Measurements from ENCODE around the gene AP2B1. TPM values are rescaled to one million over a fixed set of nuclear protein-coding genes. Genes with fewer than 3 reads are reported as not detected.

The AP2B1 gene
- total RNA-seq, 4 donors from 2014 or later: 62.6 to 94.3 (median 79.4) TPM

DNA sequence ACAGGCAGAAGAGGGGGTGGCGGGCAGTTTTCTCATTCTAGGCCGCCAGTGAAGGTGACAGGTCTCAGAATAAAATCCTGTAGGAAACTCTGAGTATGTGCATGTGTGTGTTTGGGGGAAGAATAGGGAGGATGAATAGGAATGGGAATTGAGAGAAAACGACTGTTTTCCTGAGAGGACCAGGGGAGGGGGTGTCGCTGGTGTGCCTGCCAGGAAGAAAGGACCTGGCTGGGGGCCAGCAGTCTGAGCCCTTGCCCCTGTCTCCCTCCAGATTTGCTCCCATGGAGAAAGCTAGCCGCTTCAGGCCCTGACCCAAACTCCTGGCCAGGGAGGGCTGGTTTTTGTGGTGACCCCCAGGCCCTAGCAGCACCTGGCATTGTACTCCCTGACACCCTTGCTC lies 187.9 kb downstream of the AP2B1 start:
- no peak for ATAC-seq (ENCODE audit: low FRiP score)
- TF ChIP-seq, protein P1, sequence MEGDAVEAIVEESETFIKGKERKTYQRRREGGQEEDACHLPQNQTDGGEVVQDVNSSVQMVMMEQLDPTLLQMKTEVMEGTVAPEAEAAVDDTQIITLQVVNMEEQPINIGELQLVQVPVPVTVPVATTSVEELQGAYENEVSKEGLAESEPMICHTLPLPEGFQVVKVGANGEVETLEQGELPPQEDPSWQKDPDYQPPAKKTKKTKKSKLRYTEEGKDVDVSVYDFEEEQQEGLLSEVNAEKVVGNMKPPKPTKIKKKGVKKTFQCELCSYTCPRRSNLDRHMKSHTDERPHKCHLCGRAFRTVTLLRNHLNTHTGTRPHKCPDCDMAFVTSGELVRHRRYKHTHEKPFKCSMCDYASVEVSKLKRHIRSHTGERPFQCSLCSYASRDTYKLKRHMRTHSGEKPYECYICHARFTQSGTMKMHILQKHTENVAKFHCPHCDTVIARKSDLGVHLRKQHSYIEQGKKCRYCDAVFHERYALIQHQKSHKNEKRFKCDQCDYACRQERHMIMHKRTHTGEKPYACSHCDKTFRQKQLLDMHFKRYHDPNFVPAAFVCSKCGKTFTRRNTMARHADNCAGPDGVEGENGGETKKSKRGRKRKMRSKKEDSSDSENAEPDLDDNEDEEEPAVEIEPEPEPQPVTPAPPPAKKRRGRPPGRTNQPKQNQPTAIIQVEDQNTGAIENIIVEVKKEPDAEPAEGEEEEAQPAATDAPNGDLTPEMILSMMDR (IDR thresholded peaks at IDR 0.05): no peak
- no peak for DNase-seq (ENCODE audit: low spot score)

- DNase-seq (ENCODE audit: low spot score) (no peak), ATAC-seq (ENCODE audit: low FRiP score) (no peak)
- TF ChIP-seq, protein P1 (IDR thresholded peaks at IDR 0.05): no peak
These were observed 188.5 kb downstream of the AP2B1 start for GRCh38 chr17:35775583-35775982.

Small RNAs within 50 kb of the gene (small RNA-seq; reads per million reads assigned to genes)
- not detected for gene AC004134.1
- not detected for gene AC015911.1
- gene SNORD7: 110 reads per million, percentile 96 among the genes with 10 or more reads in this experiment

Other genes with a start within 250 kb of the AP2B1 start
- gene SLFN11, start 213.7 kb upstream of the AP2B1 start, total RNA-seq: 100 to 1,000 TPM in 1 of 4 donors, 10 to 100 TPM in 3; 58.1 to 127 (median 92.3) TPM
- gene SLFN12, start 154.8 kb upstream of the AP2B1 start, total RNA-seq: 10 to 100 TPM in 2 of 4 donors, 1 to 10 TPM in 2; 9.0 to 24.7 (median 11.0) TPM
- gene SLFN13, start 138.6 kb upstream of the AP2B1 start, total RNA-seq: 10 to 100 TPM in 1 of 4 donors, 1 to 10 TPM in 3; 5.9 to 20.3 (median 7.4) TPM
- gene SLFN12L, start 49.6 kb upstream of the AP2B1 start, total RNA-seq: 10 to 100 TPM in 1 of 4 donors, 1 to 10 TPM in 3; 2.3 to 31.2 (median 4.7) TPM
- gene SLFN14, start 26.5 kb upstream of the AP2B1 start, total RNA-seq: not detected
- gene PEX12, start 8.8 kb upstream of the AP2B1 start, total RNA-seq: 1 to 10 TPM; 3.5 to 7.4 (median 5.2) TPM
- 10 to 100 TPM in 3 of 4 donors, 1 to 10 TPM in 1; 9.9 to 63.8 (median 42.3) TPM for gene RASL10B, start 144.3 kb downstream of the AP2B1 start, total RNA-seq
- under 1 TPM in 3 of 4 donors, not detected in 1; 0.37 to 0.82 (median 0.48) TPM for gene GAS2L2, start 165.9 kb downstream of the AP2B1 start, total RNA-seq
- not detected for gene C17orf50, start 173.6 kb downstream of the AP2B1 start, total RNA-seq
- gene MMP28, start 208.3 kb downstream of the AP2B1 start, total RNA-seq: 10 to 100 TPM; 31.5 to 65.6 (median 48.7) TPM
- 10 to 100 TPM; 33.2 to 80.2 (median 64.0) TPM for gene TAF15, start 222.2 kb downstream of the AP2B1 start, total RNA-seq

All from omental fat pad (tissue), 4 donors.